Measurements from ENCODE around the gene AQP12B. TPM values are rescaled to one million over a fixed set of nuclear protein-coding genes. Genes with fewer than 3 reads are reported as not detected.
"Not testable (repeated sequence)": the region's sequence is repeated elsewhere in the genome, so short reads cannot be mapped to it uniquely, and the experiment has no call there.

The AQP12B gene, protein sequence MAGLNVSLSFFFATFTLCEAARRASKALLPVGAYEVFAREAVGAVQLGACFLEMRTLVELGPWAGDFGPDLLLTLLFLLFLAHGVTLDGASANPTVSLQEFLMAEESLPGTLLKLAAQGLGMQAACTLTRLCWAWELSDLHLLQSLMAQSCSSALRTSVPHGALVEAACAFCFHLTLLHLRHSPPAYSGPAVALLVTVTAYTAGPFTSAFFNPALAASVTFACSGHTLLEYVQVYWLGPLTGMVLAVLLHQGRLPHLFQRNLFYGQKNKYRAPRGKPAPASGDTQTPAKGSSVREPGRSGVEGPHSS
- not detected for total RNA-seq
- not detected for total RNA-seq (2013)

DNA sequence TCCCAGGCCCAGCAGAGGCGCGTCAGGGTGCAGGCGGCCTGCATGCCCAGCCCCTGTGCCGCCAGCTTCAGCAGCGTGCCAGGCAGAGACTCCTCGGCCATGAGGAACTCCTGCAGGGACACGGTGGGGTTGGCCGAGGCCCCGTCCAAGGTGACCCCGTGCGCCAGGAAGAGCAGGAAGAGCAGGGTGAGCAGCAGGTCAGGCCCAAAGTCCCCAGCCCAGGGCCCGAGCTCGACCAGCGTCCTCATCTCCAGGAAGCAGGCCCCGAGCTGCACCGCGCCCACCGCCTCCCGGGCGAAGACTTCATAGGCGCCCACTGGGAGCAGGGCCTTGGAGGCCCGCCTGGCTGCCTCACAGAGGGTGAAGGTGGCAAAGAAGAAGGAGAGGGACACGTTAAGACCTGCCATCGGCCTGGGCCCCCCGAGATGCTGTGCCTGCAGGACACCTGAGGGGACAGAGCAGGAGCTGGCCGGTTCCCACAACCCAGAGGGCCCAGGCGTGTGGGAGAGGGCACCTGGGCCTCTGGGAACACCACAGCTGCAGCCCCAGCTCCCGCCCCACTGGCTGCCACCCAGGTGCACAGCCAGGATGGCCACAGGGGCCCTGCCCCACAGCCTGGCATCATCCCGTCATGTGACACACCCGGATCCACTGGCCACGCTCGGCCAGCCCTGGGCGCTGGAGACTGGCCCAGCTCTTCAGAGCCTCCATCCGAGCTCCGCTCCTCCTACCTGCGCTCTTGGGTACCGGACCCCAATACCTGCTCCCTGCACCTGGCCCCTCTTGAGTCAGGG lies at the start of gene AQP12B:
Gene AQP12B, minus strand, starts transcription at position 455 of the 794 bp plus-strand sequence. Its CDS starts 48 bp downstream, at position 407.
- DNase-seq; H3K36me3 ChIP-seq (ENCODE audit: control insufficient read depth, insufficient read depth, low read length); H3K36me3 Mint-ChIP-seq; H3K27me3 ChIP-seq (ENCODE audit: control insufficient read depth, insufficient read depth, low read length); H3K27ac ChIP-seq (ENCODE audit: low read length); H3K27ac Mint-ChIP-seq; H3K27me3 Mint-ChIP-seq (ENCODE audit: low read depth in 2 of 2); H3K4me3 Mint-ChIP-seq; intact Hi-C loops (cut with micrococcal nuclease); H3K9me3 ChIP-seq (ENCODE audit: control insufficient read depth, insufficient read depth, low read length); H3K4me3 ChIP-seq (ENCODE audit: low read length); H3K9me3 Mint-ChIP-seq; ATAC-seq: not testable (repeated sequence)
- peaks cover 22% of the 10 kb centered on the region for H3K4me1 ChIP-seq (ENCODE audit: control insufficient read depth, insufficient read depth, low read length)
- H3K4me1 Mint-ChIP-seq, result peaks cover 11 to 17% of the 10 kb centered on the region in 2 donors
- 86% methylated on average over 27 of the region's 37 CpGs for WGBS (ENCODE audit: insufficient coverage)

DNA sequence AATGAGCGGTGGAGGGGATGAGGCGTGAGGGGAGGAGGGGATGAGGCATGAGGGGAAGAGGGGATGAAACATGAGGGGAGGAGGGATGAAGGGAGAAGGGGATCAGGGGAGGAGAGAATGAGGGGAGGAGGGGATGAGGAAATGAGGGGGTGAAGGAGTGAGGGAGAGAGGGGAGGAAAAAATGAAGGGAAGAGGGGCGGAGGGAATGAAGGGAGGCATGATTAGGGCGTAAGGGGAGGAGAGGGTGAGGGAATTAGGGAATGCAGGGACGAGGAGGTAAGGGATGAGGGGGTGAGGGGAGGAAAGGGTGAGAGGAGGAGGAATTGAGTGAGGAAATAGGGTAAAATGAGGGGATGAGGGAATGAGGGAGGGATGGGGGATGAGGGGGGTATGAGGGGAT lies 49.5 kb upstream of the AQP12B start:
- no peak overlapping the region for H3K27ac ChIP-seq (ENCODE audit: low read length)
- ATAC-seq (no peak), DNase-seq (no peak)
- H3K4me1 Mint-ChIP-seq, result no peaks in the 10 kb centered on the region
- no peak overlapping the region for H3K4me3 Mint-ChIP-seq
- no peaks in the 10 kb centered on the region for H3K4me1 ChIP-seq (ENCODE audit: control insufficient read depth, insufficient read depth, low read length)
- no peaks in the 10 kb centered on the region for H3K27me3 ChIP-seq (ENCODE audit: control insufficient read depth, insufficient read depth, low read length)
- H3K27me3 Mint-ChIP-seq (ENCODE audit: low read depth in 2 of 2), result no peaks in the 10 kb centered on the region
- no peaks in the 10 kb centered on the region for H3K36me3 ChIP-seq (ENCODE audit: control insufficient read depth, insufficient read depth, low read length)
- H3K4me3 ChIP-seq (ENCODE audit: low read length), result no peak overlapping the region
- 86% methylated on average over 5 of the region's 5 CpGs for WGBS (ENCODE audit: insufficient coverage)
- no peak overlapping the region for H3K27ac Mint-ChIP-seq
- TF ChIP-seq, protein P1, sequence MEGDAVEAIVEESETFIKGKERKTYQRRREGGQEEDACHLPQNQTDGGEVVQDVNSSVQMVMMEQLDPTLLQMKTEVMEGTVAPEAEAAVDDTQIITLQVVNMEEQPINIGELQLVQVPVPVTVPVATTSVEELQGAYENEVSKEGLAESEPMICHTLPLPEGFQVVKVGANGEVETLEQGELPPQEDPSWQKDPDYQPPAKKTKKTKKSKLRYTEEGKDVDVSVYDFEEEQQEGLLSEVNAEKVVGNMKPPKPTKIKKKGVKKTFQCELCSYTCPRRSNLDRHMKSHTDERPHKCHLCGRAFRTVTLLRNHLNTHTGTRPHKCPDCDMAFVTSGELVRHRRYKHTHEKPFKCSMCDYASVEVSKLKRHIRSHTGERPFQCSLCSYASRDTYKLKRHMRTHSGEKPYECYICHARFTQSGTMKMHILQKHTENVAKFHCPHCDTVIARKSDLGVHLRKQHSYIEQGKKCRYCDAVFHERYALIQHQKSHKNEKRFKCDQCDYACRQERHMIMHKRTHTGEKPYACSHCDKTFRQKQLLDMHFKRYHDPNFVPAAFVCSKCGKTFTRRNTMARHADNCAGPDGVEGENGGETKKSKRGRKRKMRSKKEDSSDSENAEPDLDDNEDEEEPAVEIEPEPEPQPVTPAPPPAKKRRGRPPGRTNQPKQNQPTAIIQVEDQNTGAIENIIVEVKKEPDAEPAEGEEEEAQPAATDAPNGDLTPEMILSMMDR (IDR thresholded peaks at IDR 0.05), result no peak
- H3K9me3 Mint-ChIP-seq, result no peaks in the 10 kb centered on the region
- H3K9me3 ChIP-seq (ENCODE audit: control insufficient read depth, insufficient read depth, low read length), result no peaks in the 10 kb centered on the region
- no peaks in the 10 kb centered on the region for H3K36me3 Mint-ChIP-seq
- intact Hi-C loops (cut with micrococcal nuclease), result no loop called here

DNA sequence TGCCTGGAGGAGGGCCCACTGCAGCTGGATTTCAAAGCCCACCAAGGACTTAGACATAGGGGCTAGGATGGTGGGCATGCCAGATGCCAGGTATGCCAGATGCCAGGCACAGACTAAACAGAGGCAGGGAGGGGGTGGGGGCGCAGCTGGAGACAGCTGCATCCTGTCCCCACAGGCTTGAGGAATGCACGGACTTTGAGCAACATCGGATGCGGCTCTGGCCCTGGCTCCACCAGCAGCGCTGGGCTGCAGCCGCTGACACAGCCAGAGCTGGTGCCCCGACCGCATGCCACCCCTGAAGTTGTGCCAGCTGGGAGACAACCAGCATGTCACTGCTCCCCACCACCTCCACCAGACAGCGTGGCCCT lies 48.5 kb upstream of the AQP12B start:
- no peaks in the 10 kb centered on the region for H3K36me3 Mint-ChIP-seq
- intact Hi-C loops (cut with micrococcal nuclease), result no loop called here

More for the DNA sequence above, 48.5 kb upstream of the AQP12B start:
- DNase-seq (no peak), ATAC-seq (no peak)
- H3K27me3 Mint-ChIP-seq (ENCODE audit: low read depth in 2 of 2), result no peaks in the 10 kb centered on the region
- no peaks in the 10 kb centered on the region for H3K4me1 ChIP-seq (ENCODE audit: control insufficient read depth, insufficient read depth, low read length)
- no peaks in the 10 kb centered on the region for H3K9me3 Mint-ChIP-seq
- no peak overlapping the region for H3K27ac ChIP-seq (ENCODE audit: low read length)
- no peak overlapping the region for H3K27ac Mint-ChIP-seq
- no peaks in the 10 kb centered on the region for H3K36me3 ChIP-seq (ENCODE audit: control insufficient read depth, insufficient read depth, low read length)
- no peak overlapping the region for H3K4me3 Mint-ChIP-seq
- no peaks in the 10 kb centered on the region for H3K27me3 ChIP-seq (ENCODE audit: control insufficient read depth, insufficient read depth, low read length)
- no peaks in the 10 kb centered on the region for H3K4me1 Mint-ChIP-seq
- 74% methylated on average over 9 of the region's 9 CpGs for WGBS (ENCODE audit: insufficient coverage)
- no peak overlapping the region for H3K4me3 ChIP-seq (ENCODE audit: low read length)
- TF ChIP-seq, protein P1 (IDR thresholded peaks at IDR 0.05), result no peak
- no peaks in the 10 kb centered on the region for H3K9me3 ChIP-seq (ENCODE audit: control insufficient read depth, insufficient read depth, low read length)

Data from natural killer cell (primary cell).